Panc1 (cell line): ENCODE data around the gene STAT3. TPM values are rescaled to one million over a fixed set of nuclear protein-coding genes. Genes with fewer than 3 reads are reported as not detected.

Source experiments
- ATAC-seq: fragments of 200-7000 bp; cut with Tn5 transposase; 2 replicates; pipeline ENCODE4 v1.9.1; 2020; ENCODE audit warnings: mild to moderate bottlenecking, moderate library complexity
- BruUV-seq: library from RNA; stranded (reverse); fragments of 400-500 nt; replicated peaks from 2 replicates; lab custom pipeline; 2021; lab: Mats Ljungman, UMichigan
- CTCF ChIA-PET: fragments of 300-600 bp; sonication (Branson Sonifier 250); formaldehyde crosslinking; loops from one replicate; lab custom pipeline; 2022; ENCODE audit warnings: antibody characterized with exemption; lab: Charles Lee
- POLR2A ChIA-PET: fragments of 300-600 bp; sonication (Branson Sonifier 250); formaldehyde crosslinking; loops from one replicate; lab custom pipeline; 2022; ENCODE audit warnings: antibody characterized with exemption; lab: Charles Lee
- DNase-seq: peaks from one replicate; pipeline ENCODE4 v3.0.0-alpha.2; 2010; ENCODE audit warnings: low read depth, low spot score
- H3K27ac ChIP-seq: 2 replicates; pipeline ENCODE4 v1.5.1; 2011; ENCODE audit warnings: mild to moderate bottlenecking, low read length, inconsistent platforms
- H3K27me3 ChIP-seq: fragments of 200-500 bp; sonication (Bioruptor generic); 2 replicates; pipeline ENCODE4 v1.6.0; 2014; ENCODE audit warnings: low read length, inconsistent platforms; ENCODE audit not compliant: control insufficient read depth, insufficient read depth
- H3K36me3 ChIP-seq: fragments of 200-500 bp; sonication (Bioruptor generic); 2 replicates; pipeline ENCODE4 v1.5.1; 2014; ENCODE audit warnings: inconsistent platforms, mild to moderate bottlenecking, low read length, moderate library complexity; ENCODE audit not compliant: control insufficient read depth, insufficient read depth
- H3K4me1 ChIP-seq: 2 replicates; pipeline ENCODE4 v1.5.1; 2011; ENCODE audit warnings: inconsistent platforms, mild to moderate bottlenecking, low read length, moderate library complexity; ENCODE audit not compliant: control insufficient read depth, insufficient read depth
- H3K4me3 ChIP-seq, 2 experiments: 2 replicates each; pipeline ENCODE4 v1.5.1; 2011 to 2012; ENCODE audit warnings: low read depth in 2 of 2, low read length in 2 of 2, mild to moderate bottlenecking in 2 of 2, inconsistent platforms in 1 of 2, moderate library complexity in 1 of 2
- H3K9me3 ChIP-seq: fragments of 200-500 bp; sonication (Bioruptor generic); 2 replicates; pipeline ENCODE4 v1.5.1; 2014; ENCODE audit warnings: low read depth, mild to moderate bottlenecking, inconsistent platforms, low read length, moderate library complexity; ENCODE audit not compliant: control insufficient read depth, insufficient read depth
- CTCF ChIP-seq: fragments of 450-650 bp; IDR thresholded peaks from 2 replicates; pipeline ENCODE4 v1.5.1; 2017; ENCODE audit warnings: mild to moderate bottlenecking
- POLR2AphosphoS5 ChIP-seq: IDR thresholded peaks from 2 replicates; pipeline ENCODE4 v1.6.1; 2012; ENCODE audit warnings: mild to moderate bottlenecking, low read depth, low read length, moderate library complexity
- REST ChIP-seq, 2 experiments: IDR thresholded peaks; 2 replicates each; pipeline ENCODE4 v1.6.1; 2011 to 2012; ENCODE audit warnings: low read depth in 2 of 2, control low read depth in 1 of 2, low read length in 1 of 2, mild to moderate bottlenecking in 1 of 2, moderate library complexity in 1 of 2; ENCODE audit not compliant: insufficient read depth in 1 of 2
- SIN3A ChIP-seq: IDR thresholded peaks from 2 replicates; pipeline ENCODE4 v1.6.1; 2012; ENCODE audit warnings: low read depth, mild to moderate bottlenecking, low read length, moderate library complexity, borderline replicate concordance; ENCODE audit not compliant: insufficient read depth
- TCF7L2 ChIP-seq: IDR thresholded peaks from 2 replicates; pipeline ENCODE4 v1.6.1; 2011; ENCODE audit warnings: mild to moderate bottlenecking, low read depth, low read length, inconsistent platforms
- in situ Hi-C: cut with HindIII; loops from 2 replicates; pipeline ENCODE4 v1.10.0; 2016; ENCODE audit warnings: low sequenced_read_pairs, low pct_unique_long_range_greater_than_20kb
- intact Hi-C: fragments of 100-400 bp; cut with micrococcal nuclease; formaldehyde crosslinking; loops from one replicate; pipeline ENCODE4 v1.10.0; 2022; ENCODE audit not compliant: unreplicated experiment
- total RNA-seq: library from RNA; stranded (reverse); gene quantifications from one replicate; pipeline ENCODE4 v1.2.1, GENCODE V29; 2021; ENCODE audit not compliant: unreplicated experiment

The STAT3 gene
- total RNA-seq, 1 experiment from 2014 or later = 287 TPM

- BruUV-seq = no TSS peak
- Histone ChIP-seq H3K9me3 (no peaks in the 10 kb centered on the region), H3K27ac (peak overlapping the region; percentile 84), H3K4me1 (peaks cover 49% of the 10 kb centered on the region), H3K4me3 (no peak overlapping the region), H3K36me3 (no peaks in the 10 kb centered on the region), H3K27me3 (no peaks in the 10 kb centered on the region)
- TF ChIP-seq POLR2AphosphoS5 (no peak), TCF7L2 (no peak), CTCF (no peak), REST (IDR thresholded peaks at IDR 0.05; ENCODE audit: insufficient read depth in 1 of 2, low read depth in 2 of 2, low read length in 1 of 2) (no peak), SIN3A (no peak)
- ChIA-PET CTCF (no interaction called here), POLR2A (no interaction called here)
- intact Hi-C loops (loop anchor here (10.0 kb wide), 1 partner anchor 213 kb away; no protein-coding TSS in a partner anchor), in situ Hi-C loops (no loop called here)
- DNase-seq (no peak), ATAC-seq (no peak)
Measured at GRCh38 chr17:42312035-42312284, 76.3 kb downstream of the STAT3 start.

GRCh38 chr17:42311240-42312034 is 76.8 kb downstream of the STAT3 start:
- Histone ChIP-seq H3K4me1 (peaks cover 46% of the 10 kb centered on the region), H3K9me3 (no peaks in the 10 kb centered on the region), H3K27ac (peak overlapping the region; percentile 84), H3K36me3 (no peaks in the 10 kb centered on the region), H3K27me3 (no peaks in the 10 kb centered on the region), H3K4me3 (no peak overlapping the region)
- TSS peak; percentile 89 for BruUV-seq
- ATAC-seq = peak; percentile 42
- CTCF ChIA-PET = interaction anchor here (0.7 kb wide), 1 partner anchor 59 kb away, joined by 3 read pairs; no protein-coding TSS in a partner anchor
- in situ Hi-C loops = no loop called here
- TF ChIP-seq REST (IDR thresholded peaks at IDR 0.05; ENCODE audit: insufficient read depth in 1 of 2, low read depth in 2 of 2, low read length in 1 of 2) = no peak
- TF ChIP-seq SIN3A = no peak
- no peak for TF ChIP-seq CTCF
- TF ChIP-seq POLR2AphosphoS5 = no peak
- no peak for DNase-seq
- intact Hi-C loops = loop anchor here (10.0 kb wide), 1 partner anchor 213 kb away; no protein-coding TSS in a partner anchor
- POLR2A ChIA-PET = no interaction called here
